G401 (cell line): Measurements from ENCODE around the gene AOPEP. TPM values are rescaled to one million over a fixed set of nuclear protein-coding genes. Genes with fewer than 3 reads are reported as not detected.
A peak's percentile ranks its signal among the peaks of the same experiment; 100 is the strongest.

Experiments
- DNase-seq: peaks from one replicate; pipeline ENCODE4 v3.0.0-alpha.2; 2015; ENCODE audit warnings: low spot score
- in situ Hi-C: cut with HindIII; loops from 2 replicates; pipeline ENCODE4 v1.10.0; 2016; ENCODE audit warnings: low sequenced_read_pairs, mixed read lengths
- total RNA-seq: library from RNA; depleted of rRNA; stranded (reverse); fragments of >200 nt; shearing (Covaris generic); gene quantifications from 2 replicates; pipeline ENCODE4 v1.2.3, GENCODE V29; 2014

AOPEP gene
- total RNA-seq, 1 experiment from 2014 or later, result 23.8 TPM

GRCh38 chr9:94852373-94852772, 125.9 kb downstream of the AOPEP start:
- in situ Hi-C loops, result no loop called here
- DNase-seq, result no peak

DNA sequence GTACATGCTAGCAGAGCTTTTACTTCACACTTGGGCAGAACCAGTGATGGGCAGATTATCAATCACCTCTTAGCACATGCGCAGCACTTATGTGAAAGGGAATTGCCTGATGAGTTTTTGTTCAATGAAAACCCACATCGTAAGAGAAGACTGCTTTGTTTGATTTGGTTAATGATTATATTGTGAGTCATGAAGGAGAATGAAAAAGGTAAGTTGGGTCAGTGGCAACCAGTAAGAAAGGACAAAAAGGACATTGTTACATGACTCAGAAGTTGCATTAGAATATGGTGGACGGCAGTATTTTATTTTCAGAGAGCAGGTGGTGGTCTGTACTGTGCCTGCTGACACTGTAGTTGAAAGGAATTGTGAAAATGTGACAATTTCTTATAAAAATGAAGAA, 127.4 kb downstream of the AOPEP start:
- in situ Hi-C loops, result no loop called here
- DNase-seq, result no peak

DNA sequence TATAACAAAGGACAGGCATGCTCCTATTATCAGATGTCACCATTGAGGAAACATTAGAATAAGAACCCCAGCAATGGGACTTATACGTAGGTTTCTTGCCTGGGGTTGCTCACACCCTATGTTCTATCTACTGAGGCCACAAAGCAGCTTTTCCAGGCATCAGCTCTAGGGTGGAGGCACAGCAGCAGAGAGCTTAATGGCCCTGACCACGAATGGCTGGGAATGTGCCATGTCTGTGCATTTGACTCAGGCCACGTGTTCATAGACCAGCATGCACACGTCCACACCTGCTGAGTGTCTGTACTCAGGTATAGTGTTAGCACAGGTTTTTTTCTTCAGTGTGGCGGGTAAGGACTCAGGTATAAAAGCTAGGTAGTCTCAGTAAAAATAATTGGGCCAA, 129.4 kb downstream of the AOPEP start:
- in situ Hi-C loops, result no loop called here
- no peak for DNase-seq

- in situ Hi-C loops, result no loop called here
- DNase-seq, result no peak
Observed at GRCh38 chr9:94857791-94858190, 131.3 kb downstream of the AOPEP start.

- in situ Hi-C loops, result no loop called here
- DNase-seq, result no peak
Observed at GRCh38 chr9:94859226-94859625, 132.7 kb downstream of the AOPEP start.

GRCh38 chr9:94859891-94860290, 133.4 kb downstream of the AOPEP start:
- in situ Hi-C loops, result no loop called here
- no peak for DNase-seq

- in situ Hi-C loops, result no loop called here
- DNase-seq, result peak; percentile 72
Observed at GRCh38 chr9:94860678-94861588, 134.4 kb downstream of the AOPEP start.

DNA sequence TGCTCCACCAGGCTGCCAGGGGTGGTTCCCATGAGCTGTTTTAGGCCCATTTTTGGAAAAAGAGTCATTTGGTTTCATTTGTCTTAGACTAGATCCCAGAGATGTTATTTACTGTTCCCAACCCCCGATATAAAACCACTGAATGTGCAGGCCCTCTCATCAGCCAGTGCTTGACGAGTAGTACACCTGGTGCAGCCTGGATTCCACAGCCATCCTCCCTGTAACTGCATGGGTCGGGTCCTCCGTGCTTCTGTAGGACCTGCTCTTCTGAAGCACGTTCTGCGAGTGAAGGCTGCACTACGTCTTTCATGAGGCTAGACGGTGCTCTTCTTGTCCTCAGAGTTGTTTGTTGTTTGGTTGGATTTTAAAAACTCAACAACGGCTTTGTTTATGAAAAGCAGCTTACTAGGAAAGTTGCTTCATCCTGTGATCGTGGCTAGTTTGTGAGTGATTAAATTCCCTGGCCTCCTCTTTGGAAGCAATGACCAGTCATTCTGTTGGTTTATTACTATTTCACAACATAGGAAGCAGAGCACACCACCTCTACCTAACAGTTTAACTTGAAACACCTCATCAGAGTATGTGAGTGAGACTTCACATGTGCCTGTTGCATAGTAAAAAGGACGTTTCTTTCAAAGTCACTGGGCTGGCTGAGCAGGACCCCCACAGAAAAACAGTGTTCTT, 135.2 kb downstream of the AOPEP start:
- in situ Hi-C loops, result no loop called here
- DNase-seq, result no peak

DNA sequence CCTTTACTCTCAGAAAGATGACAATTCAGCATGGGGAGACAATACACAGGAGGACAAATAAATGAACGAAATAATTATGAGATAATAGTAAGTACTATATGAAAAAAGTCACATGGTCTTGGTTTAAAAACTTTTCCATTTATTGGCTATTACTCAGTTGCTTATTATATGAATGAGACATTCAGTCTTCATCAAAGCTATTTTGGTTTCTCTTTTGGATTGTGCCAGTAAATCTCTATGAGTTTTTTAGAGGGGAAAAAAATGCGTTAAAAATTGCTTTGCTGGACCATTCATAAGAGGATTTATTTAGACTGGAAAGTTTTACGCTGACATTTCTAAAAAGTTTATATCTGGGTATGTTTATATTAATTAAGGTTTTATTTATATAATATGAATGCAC, 137.7 kb downstream of the AOPEP start:
- in situ Hi-C loops, result no loop called here
- no peak for DNase-seq

DNA sequence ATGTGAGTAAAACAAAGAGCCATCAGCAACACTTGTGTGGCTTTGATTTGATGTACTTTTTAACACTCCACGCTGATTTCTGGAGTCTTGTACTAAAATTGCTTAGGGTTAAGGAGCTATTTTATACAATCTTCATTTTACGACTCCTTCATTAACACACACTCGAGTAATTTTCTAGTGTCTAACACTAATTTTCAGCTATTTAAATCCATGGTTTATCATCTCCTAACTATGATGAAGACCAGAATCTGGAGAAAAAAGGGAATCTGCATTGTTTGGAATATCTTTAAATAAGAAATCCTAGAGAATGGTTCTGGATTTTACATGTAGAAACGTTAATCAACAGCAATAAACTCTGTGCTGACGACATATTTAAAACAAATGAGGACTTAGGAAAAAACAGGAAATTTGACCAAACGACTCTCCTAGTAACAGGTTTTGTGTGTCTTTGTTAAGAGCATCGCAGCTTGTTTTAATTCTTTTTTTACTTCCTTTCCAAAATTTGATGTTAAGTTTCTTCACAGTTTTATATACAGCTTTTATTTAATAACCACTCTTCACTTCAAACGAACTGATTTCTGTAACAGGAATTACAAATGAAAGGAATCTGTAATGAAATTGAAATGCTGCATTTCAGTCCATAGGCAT, 138.5 kb downstream of the AOPEP start:
- in situ Hi-C loops, result no loop called here
- peak; percentile 26 for DNase-seq

GRCh38 chr9:94865582-94866452, 139.3 kb downstream of the AOPEP start:
- in situ Hi-C loops, result no loop called here

DNA sequence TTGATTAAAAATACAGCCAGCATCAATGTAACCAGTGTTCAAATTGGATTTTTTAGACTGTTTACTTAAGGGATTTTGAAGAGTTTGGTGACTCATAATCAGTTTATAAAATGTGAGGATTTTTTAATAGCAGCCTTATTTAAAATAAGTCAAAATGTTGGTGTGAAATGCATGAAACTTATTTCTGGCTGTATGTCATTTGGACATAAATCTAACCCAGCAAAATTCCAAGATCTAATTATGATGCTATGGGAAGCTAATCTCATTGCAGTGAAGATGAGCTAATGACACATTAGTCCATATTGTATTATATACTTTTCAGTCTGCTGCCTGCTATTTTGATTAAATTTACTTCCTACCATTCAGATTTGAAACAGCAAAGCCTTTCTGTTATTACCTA, 140.3 kb downstream of the AOPEP start:
- in situ Hi-C loops, result no loop called here
- DNase-seq, result no peak

More at GRCh38 chr9:94865582-94866452, 139.3 kb downstream of the AOPEP start:
- DNase-seq, result peak; percentile 84

- in situ Hi-C loops, result no loop called here
Observed at GRCh38 chr9:94867281-94867841, 140.9 kb downstream of the AOPEP start.

DNA sequence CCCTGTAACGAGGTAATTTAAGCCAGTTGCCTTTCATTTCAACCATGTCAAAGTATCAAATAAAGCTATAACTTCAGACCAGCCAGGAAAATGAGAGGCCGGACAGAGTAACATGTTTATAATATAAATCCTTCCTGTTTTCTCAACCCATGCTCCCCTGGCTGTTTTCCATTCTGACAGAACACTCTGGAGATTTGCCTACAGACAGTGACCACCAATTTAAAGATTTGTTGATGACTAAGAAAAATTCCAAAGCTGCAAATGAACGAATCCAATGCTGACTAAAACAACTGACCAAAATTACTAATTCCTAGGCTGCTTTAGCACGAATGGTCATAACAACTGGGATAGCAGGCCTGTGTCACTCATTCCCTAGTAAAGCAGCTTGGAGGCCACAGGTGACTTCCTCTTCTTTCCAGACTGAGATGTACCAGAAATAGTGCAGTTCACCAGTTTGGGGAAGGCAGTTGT, 141.4 kb downstream of the AOPEP start:
- DNase-seq, result peak; percentile 70
- in situ Hi-C loops, result no loop called here

More at GRCh38 chr9:94867281-94867841, 140.9 kb downstream of the AOPEP start:
- peak; percentile 90 for DNase-seq

DNA sequence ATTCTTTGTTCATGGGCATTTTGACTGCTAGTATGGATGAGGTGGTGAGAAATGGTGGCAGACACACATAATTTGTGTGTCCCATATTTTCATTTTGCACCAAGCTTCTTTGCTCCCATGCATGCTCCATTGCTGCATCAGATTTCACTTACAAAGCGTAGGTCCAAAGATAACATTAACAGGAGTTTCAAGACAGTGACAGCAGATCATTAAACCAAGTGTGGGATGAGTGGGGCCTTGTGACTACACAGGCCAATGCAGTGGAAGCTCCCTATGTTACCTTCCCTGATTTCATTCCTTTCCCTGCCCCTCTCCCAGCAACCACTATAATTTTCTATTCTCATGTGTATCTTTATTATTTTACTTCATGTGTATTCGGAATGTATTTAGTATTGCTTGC, 142.0 kb downstream of the AOPEP start:
- no peak for DNase-seq
- in situ Hi-C loops, result no loop called here

- in situ Hi-C loops, result no loop called here
- DNase-seq, result no peak
Observed at GRCh38 chr9:94869415-94869843, 142.9 kb downstream of the AOPEP start.

DNA sequence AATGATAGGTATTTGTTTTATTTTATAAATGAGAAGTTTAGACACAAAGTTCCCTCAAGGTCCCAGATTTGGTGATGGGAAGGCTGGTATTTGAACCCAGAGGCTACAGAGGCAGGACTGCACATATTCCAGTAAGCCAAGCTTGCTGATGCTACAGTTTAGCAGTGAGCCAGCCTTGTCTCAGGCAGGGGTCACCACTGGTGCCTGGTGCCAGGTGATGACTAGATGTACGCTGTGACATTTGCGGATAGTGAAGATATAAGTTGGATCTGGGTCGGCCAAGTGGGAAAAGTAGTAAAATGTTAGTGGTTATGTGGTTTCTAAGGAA, 143.9 kb downstream of the AOPEP start:
- DNase-seq, result no peak

DNA sequence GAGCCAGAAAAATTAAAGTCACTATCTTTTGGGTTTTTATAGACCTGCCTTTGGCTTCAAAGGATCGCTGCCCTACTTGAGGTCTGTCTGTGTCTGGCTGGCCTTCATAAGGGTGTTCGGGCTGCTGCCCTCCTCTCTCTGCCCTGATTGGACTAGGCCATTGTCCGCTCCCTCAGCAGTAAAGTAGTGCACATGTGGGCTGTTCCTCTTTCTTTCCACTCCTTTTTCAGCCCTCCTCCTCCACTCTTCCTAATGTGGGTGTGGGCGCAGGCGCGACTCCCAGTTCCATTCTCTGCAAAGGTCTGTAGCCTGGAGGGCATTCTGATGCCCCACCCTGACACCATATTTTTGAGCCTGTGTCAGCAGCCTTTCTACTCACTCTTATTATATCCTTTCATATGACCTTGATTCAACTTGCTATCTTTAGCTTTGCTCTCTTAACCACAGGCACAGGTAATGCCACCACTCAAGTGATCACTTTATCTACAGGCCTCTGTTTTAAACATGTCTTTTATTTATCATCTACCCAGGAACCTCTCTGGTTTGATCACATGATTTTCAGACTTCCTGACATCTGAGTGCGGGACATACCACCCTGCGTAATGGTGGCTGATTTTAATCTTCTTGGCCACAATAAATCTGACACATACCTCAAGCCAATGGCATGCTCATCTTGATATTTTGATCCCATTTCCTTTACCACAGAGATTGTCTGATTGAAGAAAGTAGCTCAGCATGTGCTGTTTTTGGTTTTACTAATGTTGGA, 144.5 kb downstream of the AOPEP start:
- no peak for DNase-seq
- in situ Hi-C loops, result no loop called here

More for the DNA sequence above, 143.9 kb downstream of the AOPEP start:
- in situ Hi-C loops, result no loop called here
